PFSK-1 (cell line): Measurements from ENCODE around the gene FOXN1.

Source experiments
- FOXP2 ChIP-seq: optimal IDR thresholded peaks from 2 replicates; pipeline ENCODE3; 2011; ENCODE audit warnings: borderline replicate concordance, control low read depth, inconsistent platforms; ENCODE audit not compliant: insufficient read depth; ENCODE audit errors: extremely low read length, extremely low read depth
- POLR2AphosphoS5 ChIP-seq: IDR thresholded peaks from 2 replicates; pipeline ENCODE4 v1.6.1; 2012; ENCODE audit warnings: low read depth, mild to moderate bottlenecking, control low read depth, low read length, moderate library complexity
- SIN3A ChIP-seq: IDR thresholded peaks from 2 replicates; pipeline ENCODE4 v1.6.1; 2012; ENCODE audit warnings: mild to moderate bottlenecking, low read length, moderate library complexity, borderline replicate concordance; ENCODE audit not compliant: insufficient read depth
- TAF1 ChIP-seq: IDR thresholded peaks from 2 replicates; pipeline ENCODE4 v1.6.1; 2012; ENCODE audit warnings: low read length, control low read depth, borderline replicate concordance; ENCODE audit not compliant: insufficient read depth
- TF ChIP-seq, protein P1 (sequence below), 2 experiments: IDR thresholded peaks; 2 replicates each; pipeline versions ENCODE4 v1.6.1 to v1.8.0; 2011 to 2012; ENCODE audit warnings: low read depth in 2 of 2, low read length in 2 of 2, control low read depth in 1 of 2, inconsistent platforms in 1 of 2, mild to moderate bottlenecking in 1 of 2, moderate library complexity in 1 of 2; ENCODE audit not compliant: insufficient read depth in 1 of 2

The FOXN1 gene

DNA sequence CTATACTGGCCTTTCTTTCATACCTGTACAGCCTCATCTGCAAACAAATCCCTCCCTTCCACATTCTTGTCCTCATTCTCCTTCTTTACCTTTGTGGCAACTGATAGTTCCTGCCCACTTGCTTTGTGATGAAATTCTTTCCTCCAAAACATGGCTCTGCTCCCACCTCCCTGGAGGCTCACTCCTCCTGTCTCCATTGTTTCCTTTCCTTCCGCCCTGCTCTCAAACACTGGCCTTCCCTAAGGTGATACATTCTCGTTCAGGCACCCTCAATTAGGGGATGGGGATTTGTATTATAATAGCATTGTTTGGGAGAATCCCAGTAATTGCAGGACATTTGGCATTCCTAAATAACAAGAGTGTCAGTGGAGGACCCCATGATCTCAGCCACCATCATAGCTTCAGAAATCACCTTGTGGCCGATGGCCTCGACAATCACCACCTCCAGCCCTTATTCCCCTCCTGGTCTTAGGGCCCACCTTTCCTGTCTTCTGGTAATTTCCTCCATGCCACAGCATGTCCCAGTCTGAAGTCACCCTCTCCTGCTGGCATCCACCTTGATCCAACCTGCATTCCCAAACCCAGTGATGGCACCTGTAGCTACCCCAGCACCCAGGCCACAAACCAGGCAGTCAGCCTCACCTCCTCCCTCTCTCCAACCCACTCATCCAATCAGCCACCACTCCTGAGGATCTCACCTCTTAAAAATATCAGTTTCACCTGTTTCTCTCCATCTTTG lies 38.4 kb downstream of the FOXN1 start:
- no peak for TF ChIP-seq FOXP2
- TF ChIP-seq, protein P1, sequence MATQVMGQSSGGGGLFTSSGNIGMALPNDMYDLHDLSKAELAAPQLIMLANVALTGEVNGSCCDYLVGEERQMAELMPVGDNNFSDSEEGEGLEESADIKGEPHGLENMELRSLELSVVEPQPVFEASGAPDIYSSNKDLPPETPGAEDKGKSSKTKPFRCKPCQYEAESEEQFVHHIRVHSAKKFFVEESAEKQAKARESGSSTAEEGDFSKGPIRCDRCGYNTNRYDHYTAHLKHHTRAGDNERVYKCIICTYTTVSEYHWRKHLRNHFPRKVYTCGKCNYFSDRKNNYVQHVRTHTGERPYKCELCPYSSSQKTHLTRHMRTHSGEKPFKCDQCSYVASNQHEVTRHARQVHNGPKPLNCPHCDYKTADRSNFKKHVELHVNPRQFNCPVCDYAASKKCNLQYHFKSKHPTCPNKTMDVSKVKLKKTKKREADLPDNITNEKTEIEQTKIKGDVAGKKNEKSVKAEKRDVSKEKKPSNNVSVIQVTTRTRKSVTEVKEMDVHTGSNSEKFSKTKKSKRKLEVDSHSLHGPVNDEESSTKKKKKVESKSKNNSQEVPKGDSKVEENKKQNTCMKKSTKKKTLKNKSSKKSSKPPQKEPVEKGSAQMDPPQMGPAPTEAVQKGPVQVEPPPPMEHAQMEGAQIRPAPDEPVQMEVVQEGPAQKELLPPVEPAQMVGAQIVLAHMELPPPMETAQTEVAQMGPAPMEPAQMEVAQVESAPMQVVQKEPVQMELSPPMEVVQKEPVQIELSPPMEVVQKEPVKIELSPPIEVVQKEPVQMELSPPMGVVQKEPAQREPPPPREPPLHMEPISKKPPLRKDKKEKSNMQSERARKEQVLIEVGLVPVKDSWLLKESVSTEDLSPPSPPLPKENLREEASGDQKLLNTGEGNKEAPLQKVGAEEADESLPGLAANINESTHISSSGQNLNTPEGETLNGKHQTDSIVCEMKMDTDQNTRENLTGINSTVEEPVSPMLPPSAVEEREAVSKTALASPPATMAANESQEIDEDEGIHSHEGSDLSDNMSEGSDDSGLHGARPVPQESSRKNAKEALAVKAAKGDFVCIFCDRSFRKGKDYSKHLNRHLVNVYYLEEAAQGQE (IDR thresholded peaks at IDR 0.05; ENCODE audit: insufficient read depth in 1 of 2, low read depth in 2 of 2, low read length in 2 of 2): no peak
- no peak for TF ChIP-seq POLR2AphosphoS5
- TF ChIP-seq SIN3A: no peak

DNA sequence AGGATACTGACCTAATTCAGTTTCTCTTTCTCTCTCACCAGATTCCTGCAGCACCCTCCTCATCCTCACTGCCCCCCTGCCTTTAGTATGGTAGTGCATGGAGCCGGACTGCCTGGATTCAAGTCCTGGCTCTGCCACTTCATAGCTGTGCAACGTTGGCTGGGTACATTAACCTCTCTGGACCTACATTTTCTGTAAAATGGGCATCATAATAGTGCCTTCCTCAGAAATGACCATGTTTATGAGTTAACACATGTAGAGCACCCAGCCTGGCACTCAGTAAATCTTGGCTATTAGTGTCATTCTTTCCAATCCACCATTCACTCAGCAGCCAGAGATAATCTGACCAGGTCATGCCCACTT lies 39.0 kb downstream of the FOXN1 start:
- TF ChIP-seq, protein P1 (IDR thresholded peaks at IDR 0.05; ENCODE audit: insufficient read depth in 1 of 2, low read depth in 2 of 2, low read length in 2 of 2): no peak
- no peak for TF ChIP-seq SIN3A
- TF ChIP-seq TAF1: no peak
- no peak for TF ChIP-seq POLR2AphosphoS5
- no peak for TF ChIP-seq FOXP2

DNA sequence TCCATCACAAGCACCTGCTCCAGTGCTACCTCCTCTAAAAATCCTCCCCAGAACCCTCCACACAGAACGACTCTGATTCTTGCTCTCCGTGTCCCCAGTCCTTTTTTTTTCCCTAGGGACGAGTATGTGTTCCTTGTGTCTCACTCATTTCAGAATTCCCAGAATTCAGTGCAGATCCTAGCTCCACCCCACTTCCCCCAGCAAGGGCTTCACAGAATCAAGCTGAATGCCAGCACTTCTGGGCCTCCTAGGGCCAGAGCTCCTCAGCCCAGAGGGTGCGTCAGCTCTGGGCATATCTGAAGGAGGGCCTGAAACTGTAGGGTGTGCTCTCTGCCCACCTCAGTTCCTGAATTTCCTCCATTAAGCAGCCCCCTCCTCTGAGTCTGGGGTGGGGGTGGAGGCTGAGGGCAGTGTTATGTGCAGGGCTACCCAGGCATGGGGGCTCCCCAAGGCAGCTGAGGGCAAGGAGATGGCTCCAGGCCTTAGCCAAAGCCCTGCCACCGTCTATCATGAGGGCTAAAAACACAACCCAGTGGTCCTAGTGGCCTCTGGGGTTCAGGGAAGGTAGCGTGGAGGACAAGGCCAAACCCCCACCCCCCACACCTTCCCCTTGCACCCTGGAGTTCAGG lies 39.8 kb downstream of the FOXN1 start:
- TF ChIP-seq, protein P1 (IDR thresholded peaks at IDR 0.05; ENCODE audit: insufficient read depth in 1 of 2, low read depth in 2 of 2, low read length in 2 of 2): no peak
- TF ChIP-seq POLR2AphosphoS5 (no peak), TAF1 (no peak), SIN3A (no peak), FOXP2 (no peak)

DNA sequence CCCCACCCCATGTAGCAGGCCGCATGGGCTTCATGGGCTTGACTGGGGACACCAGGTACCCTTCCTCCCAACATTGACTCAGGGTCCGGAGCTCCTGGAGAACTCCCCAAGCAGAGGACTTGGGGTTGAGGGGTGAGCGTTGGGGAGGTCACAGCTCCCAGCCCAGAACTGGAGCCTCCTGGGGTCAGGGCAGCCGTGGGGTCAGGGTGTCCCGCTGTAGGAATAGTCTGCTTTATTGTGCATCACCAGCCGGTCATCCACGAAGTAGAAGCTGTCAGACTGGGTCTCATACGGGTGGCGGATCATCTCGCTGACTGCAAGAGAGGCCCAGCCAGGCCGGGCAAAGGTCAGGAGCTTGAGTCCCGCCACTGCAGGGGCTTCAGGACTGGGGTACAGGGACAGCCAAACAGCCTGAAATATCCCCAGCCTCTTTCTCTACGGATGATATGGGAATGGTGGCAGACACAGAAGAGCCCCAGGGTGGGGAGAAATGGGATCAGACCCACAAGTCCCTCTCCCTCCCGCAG lies 41.0 kb downstream of the FOXN1 start:
- no peak for TF ChIP-seq SIN3A
- TF ChIP-seq FOXP2: no peak
- no peak for TF ChIP-seq TAF1
- TF ChIP-seq, protein P1 (IDR thresholded peaks at IDR 0.05; ENCODE audit: insufficient read depth in 1 of 2, low read depth in 2 of 2, low read length in 2 of 2): no peak
- no peak for TF ChIP-seq POLR2AphosphoS5
